HepG2 (cell line): ENCODE measurements around the gene MVP. TPM values are rescaled to one million over a fixed set of nuclear protein-coding genes. Genes with fewer than 3 reads are reported as not detected.

Experiments
- GFI1 ChIP-seq: sonication (generic); formaldehyde crosslinking; IDR thresholded peaks from 2 replicates; pipeline ENCODE4 v1.5.0; 2020; ENCODE audit warnings: missing genetic modification reagents, mild to moderate bottlenecking, borderline replicate concordance
- JDP2 ChIP-seq: sonication (generic); formaldehyde crosslinking; IDR thresholded peaks from 2 replicates; pipeline ENCODE4 v1.8.1; 2022; ENCODE audit warnings: missing genetic modification reagents, borderline replicate concordance
- MEF2D ChIP-seq: sonication (generic); formaldehyde crosslinking; IDR thresholded peaks from 2 replicates; pipeline ENCODE4 v1.5.1; 2020; ENCODE audit warnings: mild to moderate bottlenecking, missing genetic modification reagents
- PITX1 ChIP-seq: sonication (generic); formaldehyde crosslinking; IDR thresholded peaks from 2 replicates; pipeline ENCODE4 v1.5.1; 2020; ENCODE audit warnings: mild to moderate bottlenecking, missing genetic modification reagents
- SALL1 ChIP-seq: sonication (generic); formaldehyde crosslinking; IDR thresholded peaks from 2 replicates; pipeline ENCODE4 v1.8.0; 2022; ENCODE audit warnings: mild to moderate bottlenecking, missing genetic modification reagents
- TEAD2 ChIP-seq: sonication (generic); formaldehyde crosslinking; IDR thresholded peaks from 2 replicates; pipeline ENCODE4 v1.9.0; 2021; ENCODE audit warnings: missing genetic modification reagents
- TP53 ChIP-seq: sonication (generic); formaldehyde crosslinking; conservative IDR thresholded peaks from 2 replicates; pipeline ENCODE4 v1.4.0; 2020; ENCODE audit warnings: missing genetic modification reagents
- ZBTB20 ChIP-seq: sonication (generic); formaldehyde crosslinking; IDR thresholded peaks from 2 replicates; pipeline ENCODE4 v1.8.1; 2023; ENCODE audit warnings: missing genetic modification reagents, low read depth, mild to moderate bottlenecking, borderline replicate concordance
- ZNF136 ChIP-seq: sonication (generic); formaldehyde crosslinking; IDR thresholded peaks from 2 replicates; pipeline ENCODE4 v1.8.1; 2022; ENCODE audit warnings: low read depth, mild to moderate bottlenecking, moderate library complexity, missing genetic modification reagents
- ZNF468 ChIP-seq: sonication (generic); formaldehyde crosslinking; IDR thresholded peaks from 2 replicates; pipeline ENCODE4 v1.8.0; 2022; ENCODE audit warnings: mild to moderate bottlenecking, moderate library complexity, missing genetic modification reagents
- polyA plus RNA-seq, 8 experiments: library from polyadenylated mRNA; depleted of rRNA in 3 of 8; stranded (reverse) in 7 of 8; unstranded in 1 of 8; fragments of >200 nt; fragmentation: Illumina TruSeq in 4 of 8; extraction: Trizol in 4 of 8; gene quantifications; 2 replicates each; pipeline versions ENCODE4 v1.2.1 to v1.2.3, GENCODE V29; 2011 to 2016; ENCODE audit warnings: low read depth in 4 of 8, missing spikeins in 1 of 8, mixed read lengths in 1 of 8; ENCODE audit not compliant: insufficient read depth in 1 of 8
- total RNA-seq, 5 experiments: library from RNA; depleted of rRNA; stranded (reverse); fragments of >200 nt; fragmentation: Illumina TruSeq; extraction: Trizol; gene quantifications; 2 replicates each; pipeline ENCODE4 v1.2.3, GENCODE V29; 2016; ENCODE audit warnings: low read depth in 1 of 5
- TF ChIP-seq, protein P1 (sequence below): sonication (generic); formaldehyde crosslinking; IDR thresholded peaks from 2 replicates; pipeline ENCODE4 v1.9.0; 2021; ENCODE audit warnings: missing genetic modification reagents, borderline replicate concordance
- TF ChIP-seq, protein P2 (sequence below): sonication (generic); formaldehyde crosslinking; IDR thresholded peaks from 2 replicates; pipeline ENCODE4 v1.8.0; 2022; ENCODE audit warnings: mild to moderate bottlenecking, missing genetic modification reagents, moderate library complexity
- TF ChIP-seq, protein P3 (sequence below): sonication (generic); formaldehyde crosslinking; IDR thresholded peaks from 2 replicates; pipeline ENCODE4 v1.8.1; 2023; ENCODE audit warnings: mild to moderate bottlenecking, missing genetic modification reagents
- TF ChIP-seq, protein P4 (sequence below): fragments of 450-650 bp; IDR thresholded peaks from 2 replicates; pipeline ENCODE4 v1.6.1; 2017
- TF ChIP-seq, protein P5 (sequence below): sonication (generic); formaldehyde crosslinking; IDR thresholded peaks from 2 replicates; pipeline ENCODE4 v1.4.0; 2020; ENCODE audit warnings: missing genetic modification reagents
- TF ChIP-seq, protein P6 (sequence below): sonication (generic); formaldehyde crosslinking; IDR thresholded peaks from 2 replicates; pipeline ENCODE4 v1.4.0; 2020; ENCODE audit warnings: missing genetic modification reagents

The MVP gene
- total and polyA plus RNA-seq, 2 of the 13 experiments (the other 11 are each of a cell fraction or from before 2014, with no cell fraction given) = 22.9 to 43.5 TPM

DNA sequence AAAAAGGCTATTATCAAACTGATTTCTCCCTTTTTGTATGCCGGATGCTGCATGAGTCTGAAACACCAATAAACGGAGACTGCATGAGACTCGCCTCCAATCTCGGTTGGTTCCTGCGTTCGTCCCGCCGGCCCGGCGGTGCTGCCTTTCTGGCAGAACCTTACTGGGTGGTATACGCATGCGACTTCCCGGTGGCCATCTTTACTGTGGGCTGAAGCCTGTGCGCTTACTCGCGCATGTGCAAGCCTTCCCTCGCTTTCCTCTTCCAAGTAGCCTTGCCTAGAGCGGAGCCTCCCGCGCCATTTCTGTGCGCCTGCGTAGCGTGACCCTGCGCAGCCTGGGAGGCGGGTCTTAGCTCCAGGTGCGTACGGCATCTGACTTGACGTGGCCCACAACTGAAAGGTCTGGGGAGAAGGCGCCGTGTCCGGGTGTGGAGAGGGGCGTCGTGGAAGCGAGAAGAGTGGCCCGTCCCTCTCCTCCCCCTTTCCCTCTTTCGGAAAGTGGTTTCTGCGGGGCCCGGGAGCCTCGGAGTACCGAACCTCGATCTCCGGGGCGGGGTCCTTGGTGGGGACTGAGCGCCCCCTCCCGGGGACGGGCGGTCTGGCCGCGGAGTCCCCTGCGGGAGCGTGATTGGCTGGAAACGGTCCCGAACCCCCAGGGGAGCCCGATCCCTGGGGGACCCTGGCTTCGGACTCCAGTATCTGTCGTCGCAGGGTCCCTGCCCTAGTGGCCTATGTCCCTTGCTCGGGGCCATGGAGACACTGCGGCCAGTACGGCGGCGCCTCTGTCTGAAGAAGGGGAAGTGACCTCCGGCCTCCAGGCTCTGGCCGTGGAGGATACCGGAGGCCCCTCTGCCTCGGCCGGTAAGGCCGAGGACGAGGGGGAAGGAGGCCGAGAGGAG, 4.2 kb upstream of the MVP start, which contains the start of gene PAGR1 (continued):
- TF ChIP-seq, protein P1, sequence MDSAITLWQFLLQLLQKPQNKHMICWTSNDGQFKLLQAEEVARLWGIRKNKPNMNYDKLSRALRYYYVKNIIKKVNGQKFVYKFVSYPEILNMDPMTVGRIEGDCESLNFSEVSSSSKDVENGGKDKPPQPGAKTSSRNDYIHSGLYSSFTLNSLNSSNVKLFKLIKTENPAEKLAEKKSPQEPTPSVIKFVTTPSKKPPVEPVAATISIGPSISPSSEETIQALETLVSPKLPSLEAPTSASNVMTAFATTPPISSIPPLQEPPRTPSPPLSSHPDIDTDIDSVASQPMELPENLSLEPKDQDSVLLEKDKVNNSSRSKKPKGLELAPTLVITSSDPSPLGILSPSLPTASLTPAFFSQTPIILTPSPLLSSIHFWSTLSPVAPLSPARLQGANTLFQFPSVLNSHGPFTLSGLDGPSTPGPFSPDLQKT = no peak
- no peak for TF ChIP-seq TP53 (CRISPR knock-in tag)
- TF ChIP-seq, protein P2, sequence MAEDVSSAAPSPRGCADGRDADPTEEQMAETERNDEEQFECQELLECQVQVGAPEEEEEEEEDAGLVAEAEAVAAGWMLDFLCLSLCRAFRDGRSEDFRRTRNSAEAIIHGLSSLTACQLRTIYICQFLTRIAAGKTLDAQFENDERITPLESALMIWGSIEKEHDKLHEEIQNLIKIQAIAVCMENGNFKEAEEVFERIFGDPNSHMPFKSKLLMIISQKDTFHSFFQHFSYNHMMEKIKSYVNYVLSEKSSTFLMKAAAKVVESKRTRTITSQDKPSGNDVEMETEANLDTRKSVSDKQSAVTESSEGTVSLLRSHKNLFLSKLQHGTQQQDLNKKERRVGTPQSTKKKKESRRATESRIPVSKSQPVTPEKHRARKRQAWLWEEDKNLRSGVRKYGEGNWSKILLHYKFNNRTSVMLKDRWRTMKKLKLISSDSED (CRISPR knock-in tag) = 0 out of 2 replicates have a peak, but pooled peaks have one; percentile 62
- peak; percentile 88 for TF ChIP-seq GFI1 (CRISPR knock-in tag)
- TF ChIP-seq SALL1 (CRISPR knock-in tag) = peak; percentile 93
- TF ChIP-seq, protein P3, sequence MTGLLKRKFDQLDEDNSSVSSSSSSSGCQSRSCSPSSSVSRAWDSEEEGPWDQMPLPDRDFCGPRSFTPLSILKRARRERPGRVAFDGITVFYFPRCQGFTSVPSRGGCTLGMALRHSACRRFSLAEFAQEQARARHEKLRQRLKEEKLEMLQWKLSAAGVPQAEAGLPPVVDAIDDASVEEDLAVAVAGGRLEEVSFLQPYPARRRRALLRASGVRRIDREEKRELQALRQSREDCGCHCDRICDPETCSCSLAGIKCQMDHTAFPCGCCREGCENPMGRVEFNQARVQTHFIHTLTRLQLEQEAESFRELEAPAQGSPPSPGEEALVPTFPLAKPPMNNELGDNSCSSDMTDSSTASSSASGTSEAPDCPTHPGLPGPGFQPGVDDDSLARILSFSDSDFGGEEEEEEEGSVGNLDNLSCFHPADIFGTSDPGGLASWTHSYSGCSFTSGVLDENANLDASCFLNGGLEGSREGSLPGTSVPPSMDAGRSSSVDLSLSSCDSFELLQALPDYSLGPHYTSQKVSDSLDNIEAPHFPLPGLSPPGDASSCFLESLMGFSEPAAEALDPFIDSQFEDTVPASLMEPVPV = peak; percentile 92; the same call in 1 of the 2 replicates
- TF ChIP-seq JDP2 (CRISPR knock-in tag) = no peak
- no peak for TF ChIP-seq TEAD2 (CRISPR knock-in tag)
- peak; percentile 16; the same call in 1 of the 2 replicates for TF ChIP-seq ZBTB20 (CRISPR knock-in tag)
- TF ChIP-seq ZNF136 (CRISPR knock-in tag) = peak; percentile 84
- peak; percentile 90; the same call in 1 of the 2 replicates for TF ChIP-seq MEF2D (CRISPR knock-in tag)
- TF ChIP-seq, protein P4, sequence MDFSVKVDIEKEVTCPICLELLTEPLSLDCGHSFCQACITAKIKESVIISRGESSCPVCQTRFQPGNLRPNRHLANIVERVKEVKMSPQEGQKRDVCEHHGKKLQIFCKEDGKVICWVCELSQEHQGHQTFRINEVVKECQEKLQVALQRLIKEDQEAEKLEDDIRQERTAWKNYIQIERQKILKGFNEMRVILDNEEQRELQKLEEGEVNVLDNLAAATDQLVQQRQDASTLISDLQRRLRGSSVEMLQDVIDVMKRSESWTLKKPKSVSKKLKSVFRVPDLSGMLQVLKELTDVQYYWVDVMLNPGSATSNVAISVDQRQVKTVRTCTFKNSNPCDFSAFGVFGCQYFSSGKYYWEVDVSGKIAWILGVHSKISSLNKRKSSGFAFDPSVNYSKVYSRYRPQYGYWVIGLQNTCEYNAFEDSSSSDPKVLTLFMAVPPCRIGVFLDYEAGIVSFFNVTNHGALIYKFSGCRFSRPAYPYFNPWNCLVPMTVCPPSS = no peak
- TF ChIP-seq PITX1 = no peak; the same call in none of the 2 replicates
- TF ChIP-seq, protein P5, sequence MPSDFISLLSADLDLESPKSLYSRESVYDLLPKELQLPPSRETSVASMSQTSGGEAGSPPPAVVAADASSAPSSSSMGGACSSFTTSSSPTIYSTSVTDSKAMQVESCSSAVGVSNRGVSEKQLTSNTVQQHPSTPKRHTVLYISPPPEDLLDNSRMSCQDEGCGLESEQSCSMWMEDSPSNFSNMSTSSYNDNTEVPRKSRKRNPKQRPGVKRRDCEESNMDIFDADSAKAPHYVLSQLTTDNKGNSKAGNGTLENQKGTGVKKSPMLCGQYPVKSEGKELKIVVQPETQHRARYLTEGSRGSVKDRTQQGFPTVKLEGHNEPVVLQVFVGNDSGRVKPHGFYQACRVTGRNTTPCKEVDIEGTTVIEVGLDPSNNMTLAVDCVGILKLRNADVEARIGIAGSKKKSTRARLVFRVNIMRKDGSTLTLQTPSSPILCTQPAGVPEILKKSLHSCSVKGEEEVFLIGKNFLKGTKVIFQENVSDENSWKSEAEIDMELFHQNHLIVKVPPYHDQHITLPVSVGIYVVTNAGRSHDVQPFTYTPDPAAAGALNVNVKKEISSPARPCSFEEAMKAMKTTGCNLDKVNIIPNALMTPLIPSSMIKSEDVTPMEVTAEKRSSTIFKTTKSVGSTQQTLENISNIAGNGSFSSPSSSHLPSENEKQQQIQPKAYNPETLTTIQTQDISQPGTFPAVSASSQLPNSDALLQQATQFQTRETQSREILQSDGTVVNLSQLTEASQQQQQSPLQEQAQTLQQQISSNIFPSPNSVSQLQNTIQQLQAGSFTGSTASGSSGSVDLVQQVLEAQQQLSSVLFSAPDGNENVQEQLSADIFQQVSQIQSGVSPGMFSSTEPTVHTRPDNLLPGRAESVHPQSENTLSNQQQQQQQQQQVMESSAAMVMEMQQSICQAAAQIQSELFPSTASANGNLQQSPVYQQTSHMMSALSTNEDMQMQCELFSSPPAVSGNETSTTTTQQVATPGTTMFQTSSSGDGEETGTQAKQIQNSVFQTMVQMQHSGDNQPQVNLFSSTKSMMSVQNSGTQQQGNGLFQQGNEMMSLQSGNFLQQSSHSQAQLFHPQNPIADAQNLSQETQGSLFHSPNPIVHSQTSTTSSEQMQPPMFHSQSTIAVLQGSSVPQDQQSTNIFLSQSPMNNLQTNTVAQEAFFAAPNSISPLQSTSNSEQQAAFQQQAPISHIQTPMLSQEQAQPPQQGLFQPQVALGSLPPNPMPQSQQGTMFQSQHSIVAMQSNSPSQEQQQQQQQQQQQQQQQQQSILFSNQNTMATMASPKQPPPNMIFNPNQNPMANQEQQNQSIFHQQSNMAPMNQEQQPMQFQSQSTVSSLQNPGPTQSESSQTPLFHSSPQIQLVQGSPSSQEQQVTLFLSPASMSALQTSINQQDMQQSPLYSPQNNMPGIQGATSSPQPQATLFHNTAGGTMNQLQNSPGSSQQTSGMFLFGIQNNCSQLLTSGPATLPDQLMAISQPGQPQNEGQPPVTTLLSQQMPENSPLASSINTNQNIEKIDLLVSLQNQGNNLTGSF (CRISPR knock-in tag) = no peak; the same call in 1 of the 2 replicates
- no peak for TF ChIP-seq ZNF468 (CRISPR knock-in tag)
- TF ChIP-seq, protein P6, sequence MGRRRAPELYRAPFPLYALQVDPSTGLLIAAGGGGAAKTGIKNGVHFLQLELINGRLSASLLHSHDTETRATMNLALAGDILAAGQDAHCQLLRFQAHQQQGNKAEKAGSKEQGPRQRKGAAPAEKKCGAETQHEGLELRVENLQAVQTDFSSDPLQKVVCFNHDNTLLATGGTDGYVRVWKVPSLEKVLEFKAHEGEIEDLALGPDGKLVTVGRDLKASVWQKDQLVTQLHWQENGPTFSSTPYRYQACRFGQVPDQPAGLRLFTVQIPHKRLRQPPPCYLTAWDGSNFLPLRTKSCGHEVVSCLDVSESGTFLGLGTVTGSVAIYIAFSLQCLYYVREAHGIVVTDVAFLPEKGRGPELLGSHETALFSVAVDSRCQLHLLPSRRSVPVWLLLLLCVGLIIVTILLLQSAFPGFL (CRISPR knock-in tag) = no peak
